ENCODE data around the gene TPH2.

DNA sequence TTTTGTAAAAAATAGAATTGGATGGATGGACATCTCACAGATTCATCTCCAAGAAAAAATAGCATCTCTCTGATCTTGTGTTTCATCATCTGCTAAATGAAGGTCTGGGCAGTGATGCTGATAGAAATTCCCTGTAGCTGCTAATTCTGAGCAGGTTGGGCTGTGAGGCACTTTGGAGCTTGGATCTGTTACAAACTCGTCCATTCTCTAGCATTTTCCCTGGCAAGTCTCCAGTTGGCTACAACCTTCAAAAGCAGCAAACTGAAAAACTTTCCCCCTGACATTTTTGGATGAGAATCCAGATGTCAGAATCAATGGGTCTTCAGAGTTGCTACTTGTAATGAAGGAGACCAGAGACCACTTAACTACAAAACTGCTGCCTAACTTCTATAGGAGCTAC lies 72.7 kb downstream of the TPH2 start:
- TF ChIP-seq HOXA7 (CRISPR knock-in tag; IDR thresholded peaks at IDR 0.05) (no peak), POLR2A (IDR thresholded peaks at IDR 0.05; ENCODE audit: low read length) (no peak), RAD21 (conservative IDR thresholded peaks at IDR 0.05 in 1 of 2, IDR thresholded peaks at IDR 0.05 in 1 of 2) (no peak)
- TF ChIP-seq, protein P1, sequence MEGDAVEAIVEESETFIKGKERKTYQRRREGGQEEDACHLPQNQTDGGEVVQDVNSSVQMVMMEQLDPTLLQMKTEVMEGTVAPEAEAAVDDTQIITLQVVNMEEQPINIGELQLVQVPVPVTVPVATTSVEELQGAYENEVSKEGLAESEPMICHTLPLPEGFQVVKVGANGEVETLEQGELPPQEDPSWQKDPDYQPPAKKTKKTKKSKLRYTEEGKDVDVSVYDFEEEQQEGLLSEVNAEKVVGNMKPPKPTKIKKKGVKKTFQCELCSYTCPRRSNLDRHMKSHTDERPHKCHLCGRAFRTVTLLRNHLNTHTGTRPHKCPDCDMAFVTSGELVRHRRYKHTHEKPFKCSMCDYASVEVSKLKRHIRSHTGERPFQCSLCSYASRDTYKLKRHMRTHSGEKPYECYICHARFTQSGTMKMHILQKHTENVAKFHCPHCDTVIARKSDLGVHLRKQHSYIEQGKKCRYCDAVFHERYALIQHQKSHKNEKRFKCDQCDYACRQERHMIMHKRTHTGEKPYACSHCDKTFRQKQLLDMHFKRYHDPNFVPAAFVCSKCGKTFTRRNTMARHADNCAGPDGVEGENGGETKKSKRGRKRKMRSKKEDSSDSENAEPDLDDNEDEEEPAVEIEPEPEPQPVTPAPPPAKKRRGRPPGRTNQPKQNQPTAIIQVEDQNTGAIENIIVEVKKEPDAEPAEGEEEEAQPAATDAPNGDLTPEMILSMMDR (IDR thresholded peaks at IDR 0.05): no peak
